CD4-positive, alpha-beta T cell treated with Interferon gamma for 1 hour (primary cell): Measurements from ENCODE around the gene KIAA0753.
"Not testable (repeated sequence)": the region's sequence is repeated elsewhere in the genome, so short reads cannot be mapped to it uniquely, and the experiment has no call there.

Experiments used
- DNase-seq: peaks from one replicate; pipeline ENCODE4 v3.0.0-alpha.2; 2020

The KIAA0753 gene

DNA sequence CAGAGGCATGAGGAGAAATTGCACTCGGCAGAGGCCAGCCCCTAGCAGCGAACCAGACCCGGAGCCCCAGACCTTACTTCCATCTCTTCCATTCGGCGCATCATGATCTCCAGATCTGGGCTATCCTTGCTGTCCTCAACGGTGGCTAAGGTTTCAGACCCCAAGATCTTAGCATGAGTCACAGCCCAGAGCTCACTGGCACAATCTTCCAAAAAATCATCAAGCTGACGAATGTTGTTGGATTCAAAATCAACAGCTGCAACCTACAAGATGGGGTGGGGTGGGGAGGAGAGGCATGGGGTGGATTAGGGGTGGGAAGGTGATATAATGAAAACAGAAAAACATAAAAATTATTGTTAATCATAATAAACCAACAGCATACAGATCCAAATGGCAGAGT lies 44.4 kb downstream of the KIAA0753 start:
- DNase-seq = no peak

DNA sequence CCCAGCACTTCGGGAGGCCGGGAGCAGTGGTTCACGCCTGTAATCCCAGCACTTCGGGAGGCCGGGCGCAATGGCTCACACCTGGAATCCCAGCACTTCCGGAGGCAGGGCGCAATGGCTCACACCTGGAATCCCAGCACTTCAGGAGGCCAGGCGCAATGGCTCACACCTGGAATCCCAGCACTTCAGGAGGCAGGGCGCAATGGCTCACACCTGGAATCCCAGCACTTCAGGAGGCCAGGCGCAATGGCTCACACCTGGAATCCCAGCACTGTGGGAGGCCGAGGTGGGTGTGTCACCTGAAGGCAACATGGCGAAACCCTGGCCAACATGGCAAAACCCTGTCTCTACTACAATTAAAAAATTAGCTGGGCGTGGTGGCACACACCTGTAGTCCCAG lies 47.1 kb downstream of the KIAA0753 start:
- DNase-seq = not testable (repeated sequence)

GRCh38 chr17:6592173-6592572 lies 48.3 kb downstream of the KIAA0753 start:
- DNase-seq = no peak

- DNase-seq = no peak
These were observed 48.8 kb downstream of the KIAA0753 start for GRCh38 chr17:6591599-6592158.

DNA sequence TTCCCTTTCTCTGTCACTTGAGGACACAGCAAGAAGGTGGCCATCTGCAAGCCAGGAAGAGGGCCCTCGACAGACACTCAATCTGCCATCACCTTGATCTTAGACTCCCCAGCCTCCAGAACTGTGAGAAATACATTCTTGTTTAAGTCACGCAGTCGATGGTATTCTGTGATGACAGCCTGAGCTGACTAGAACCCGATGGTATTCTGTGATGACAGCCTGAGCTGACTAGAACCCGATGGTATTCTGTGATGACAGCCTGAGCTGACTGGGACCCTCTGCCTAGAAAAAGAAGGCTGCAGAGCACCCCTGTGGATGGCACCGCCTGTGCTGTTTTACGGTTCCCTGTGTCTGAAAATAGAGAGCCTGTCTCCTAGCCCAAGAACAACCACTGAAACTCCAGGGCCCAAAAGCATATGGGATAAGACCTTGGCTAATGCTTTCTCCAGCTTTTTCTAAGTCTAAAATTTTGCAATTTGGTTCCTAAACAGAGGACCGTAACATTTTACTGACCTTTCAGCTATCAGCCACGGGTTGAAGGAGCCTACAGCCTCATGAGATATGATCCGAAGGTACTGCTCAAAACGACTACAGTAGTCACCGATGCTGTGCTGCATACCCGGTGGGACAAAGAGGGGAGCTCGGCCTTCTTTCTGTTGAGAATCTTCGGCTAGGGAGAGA lies 51.1 kb downstream of the KIAA0753 start:
- DNase-seq = no peak

- no peak for DNase-seq
These were observed 52.3 kb downstream of the KIAA0753 start for GRCh38 chr17:6588165-6588564.

DNA sequence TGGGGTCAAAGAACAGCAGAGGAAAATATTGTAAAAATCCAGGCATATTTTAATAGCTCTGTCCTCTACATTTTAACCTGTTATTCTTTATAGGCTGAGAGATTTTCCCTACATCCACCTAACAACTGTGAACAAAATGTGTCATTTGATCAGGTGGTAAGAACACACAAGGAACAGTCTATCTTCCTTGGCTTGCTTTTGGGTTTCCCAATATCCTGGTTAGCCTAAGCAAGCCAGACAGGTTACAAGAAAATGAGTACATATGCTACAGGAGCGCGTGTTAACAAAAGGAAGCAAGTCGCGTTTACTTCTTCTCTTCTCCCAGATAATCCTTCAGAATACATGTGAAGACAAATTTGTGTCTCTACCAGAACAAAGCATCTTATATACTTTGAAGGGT lies 53.2 kb downstream of the KIAA0753 start:
- DNase-seq = no peak

DNA sequence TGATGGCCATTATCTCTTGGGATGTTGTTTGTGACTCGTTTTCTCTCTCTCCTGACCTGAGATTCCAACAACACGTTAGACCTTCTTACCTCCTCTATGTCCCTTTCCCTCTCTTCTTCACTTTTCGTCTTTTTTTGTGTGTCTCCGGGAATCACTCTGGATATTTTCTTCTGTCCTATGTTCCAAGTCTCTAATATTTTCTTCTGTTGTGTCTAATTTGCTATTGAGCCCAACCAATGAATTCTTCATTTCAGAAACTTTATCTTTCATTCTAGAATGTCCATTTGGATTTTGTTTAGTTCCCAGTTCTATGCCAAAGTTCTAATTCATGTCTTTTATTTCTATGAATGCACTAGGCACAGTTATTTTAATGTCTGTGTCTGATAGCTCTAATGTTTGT lies 57.1 kb downstream of the KIAA0753 start:
- DNase-seq = no peak

DNA sequence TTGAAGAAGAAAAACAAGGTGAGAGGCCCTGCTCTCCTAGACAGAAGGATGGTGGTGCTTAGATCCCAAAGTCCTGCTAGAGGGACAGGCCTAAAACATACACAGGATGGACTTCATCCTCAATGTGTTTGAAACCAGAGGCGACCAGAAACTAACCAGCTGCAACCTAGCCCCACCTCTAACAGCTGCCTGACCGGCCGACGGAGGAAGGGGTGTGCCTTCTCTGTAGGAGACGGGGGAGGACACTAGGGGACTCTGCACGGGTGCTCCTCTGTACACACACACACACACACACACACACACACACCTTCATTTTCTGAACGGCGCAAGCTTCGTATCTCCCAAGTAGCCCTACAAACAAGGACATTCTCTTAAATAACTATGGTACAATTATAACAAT lies 59.9 kb downstream of the KIAA0753 start:
- DNase-seq = no peak

GRCh38 chr17:6578491-6578890 lies 62.0 kb downstream of the KIAA0753 start:
- DNase-seq = no peak

DNA sequence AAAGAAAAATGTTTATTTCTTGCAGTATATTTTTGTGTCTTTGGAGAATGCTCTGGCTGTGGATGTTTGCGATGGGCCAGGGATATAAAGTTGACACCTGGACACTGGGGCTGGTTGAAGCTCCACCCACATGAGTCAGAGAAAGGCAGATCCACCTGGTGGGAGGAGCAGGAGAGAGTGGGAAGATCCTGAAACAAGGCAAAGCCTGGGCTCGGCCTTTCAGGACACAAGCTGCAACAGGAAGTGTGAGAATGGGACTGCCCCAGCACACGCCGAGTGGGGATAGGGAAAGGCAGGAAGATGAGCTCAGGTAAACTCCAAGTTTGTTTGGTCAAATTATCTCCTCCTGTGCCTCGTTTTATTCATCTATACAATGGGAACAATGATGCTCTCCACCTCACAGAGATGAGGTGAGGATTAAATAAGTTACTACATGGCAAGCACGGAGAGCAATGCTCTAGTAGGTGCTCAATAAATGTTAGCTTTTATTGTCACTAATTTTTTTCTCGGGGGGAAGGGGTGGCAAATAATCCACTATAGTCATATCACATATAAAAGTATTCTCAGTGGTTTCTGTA lies 62.7 kb downstream of the KIAA0753 start:
- DNase-seq = no peak

GRCh38 chr17:6576038-6576785 lies 64.3 kb downstream of the KIAA0753 start:
- DNase-seq = no peak

DNA sequence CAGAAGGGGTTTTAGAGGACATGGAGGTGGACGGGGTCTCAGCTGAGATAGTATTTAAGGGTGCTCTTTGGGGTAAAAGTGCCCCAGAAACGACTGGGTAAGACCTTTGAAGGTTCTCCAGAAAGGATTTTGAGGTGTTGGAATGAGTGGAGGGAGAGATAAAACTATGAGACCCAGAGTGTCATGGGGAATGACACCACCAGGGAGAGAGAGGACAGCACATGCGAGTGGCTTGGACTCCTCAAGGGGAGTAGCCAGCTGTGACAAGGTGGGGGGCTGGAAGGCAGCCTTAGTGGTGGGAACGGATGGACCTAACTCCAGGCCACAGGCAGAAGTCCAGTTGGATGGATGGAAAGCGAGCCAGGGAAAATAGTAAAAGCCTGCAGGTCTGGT lies 64.9 kb downstream of the KIAA0753 start:
- DNase-seq = no peak

GRCh38 chr17:6574687-6575595 lies 65.6 kb downstream of the KIAA0753 start:
- DNase-seq = peak; percentile 44

GRCh38 chr17:6573982-6574686 lies 66.4 kb downstream of the KIAA0753 start:
- DNase-seq = no peak

- DNase-seq = not testable (repeated sequence)
These were observed 67.0 kb downstream of the KIAA0753 start for GRCh38 chr17:6573495-6573894.

- no peak for DNase-seq
These were observed 67.5 kb downstream of the KIAA0753 start for GRCh38 chr17:6572972-6573370.

GRCh38 chr17:6571452-6571781 lies 69.1 kb downstream of the KIAA0753 start:
- DNase-seq = no peak

DNA sequence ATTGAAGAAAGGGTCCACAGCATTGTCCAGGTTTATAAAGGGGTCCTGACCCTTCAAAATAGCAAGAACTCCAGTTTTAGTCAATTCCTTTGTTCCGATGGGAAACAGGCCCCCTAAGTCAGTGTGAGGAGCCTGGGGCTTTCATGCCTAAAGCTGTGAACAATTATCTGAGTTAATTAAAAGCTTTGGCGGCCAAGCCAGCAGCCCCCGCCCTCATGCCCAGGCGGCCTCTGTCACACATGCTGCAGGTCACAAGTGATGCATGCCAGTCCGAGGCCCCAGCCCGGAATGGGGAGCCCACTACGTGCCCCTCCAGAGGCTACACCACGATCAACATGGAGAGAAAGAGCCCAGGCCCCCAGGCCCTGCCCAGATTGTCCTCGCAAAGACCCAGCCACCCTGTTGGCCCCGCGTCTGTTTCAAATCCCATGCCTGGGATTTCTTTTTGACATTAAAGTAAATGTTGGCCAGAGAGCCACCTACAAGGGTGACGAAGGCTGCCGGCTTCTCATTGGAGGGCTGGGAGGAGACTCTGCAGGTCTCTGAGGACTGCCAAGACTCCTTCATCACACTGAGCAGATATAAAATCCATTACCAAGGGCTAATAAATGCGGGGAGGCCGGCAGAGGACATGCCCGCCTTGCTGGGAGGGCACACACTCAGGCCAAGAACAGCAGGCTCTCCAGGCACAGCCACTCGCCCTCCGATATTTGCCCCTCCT lies 69.6 kb downstream of the KIAA0753 start:
- DNase-seq = no peak

GRCh38 chr17:6569370-6570285 lies 70.9 kb downstream of the KIAA0753 start:
- no peak for DNase-seq
